Measurements from ENCODE around the gene NDC80. TPM values are rescaled to one million over a fixed set of nuclear protein-coding genes. Genes with fewer than 3 reads are reported as not detected.

NDC80 gene
- total and polyA plus RNA-seq, 8 donors = 1.7 to 47.6 (median 22.3) TPM

- H3K9me3 ChIP-seq = no peaks in the 10 kb centered on the region
- peaks cover 12 to 42% of the 10 kb centered on the region in 2 donors for H3K4me1 ChIP-seq
- no peaks in the 10 kb centered on the region for H3K27me3 ChIP-seq
- H3K27ac ChIP-seq = peak overlapping the region; percentile 96 to 99
- intact Hi-C loops (cut with DNase I) = no loop called here
- H3K4me3 ChIP-seq = peak overlapping the region; percentile 67 to 96
- DNase-seq (no peak), ATAC-seq (no peak)
- no peaks in the 10 kb centered on the region for H3K36me3 ChIP-seq
- no peak for TF ChIP-seq CTCF (IDR thresholded peaks at IDR 0.05)
Measured at GRCh38 chr18:2654169-2654927, 83.0 kb downstream of the NDC80 start.

- peak in 1 of 4 donors; percentile 90 for DNase-seq
- Histone ChIP-seq H3K9me3 (no peaks in the 10 kb centered on the region), H3K36me3 (no peaks in the 10 kb centered on the region), H3K4me1 (peaks cover 12 to 47% of the 10 kb centered on the region in 2 donors), H3K4me3 (peak overlapping the region; percentile 67 to 96), H3K27ac (peak overlapping the region; percentile 96 to 99), H3K27me3 (no peaks in the 10 kb centered on the region)
- peak; percentile 34 for ATAC-seq
- TF ChIP-seq CTCF (IDR thresholded peaks at IDR 0.05) = no peak
- intact Hi-C loops (cut with DNase I) = no loop called here
Measured at GRCh38 chr18:2654928-2655177, 83.5 kb downstream of the NDC80 start.

- Histone ChIP-seq H3K4me1 (peaks cover 12 to 53% of the 10 kb centered on the region in 2 donors), H3K4me3 (peak within 1 kb of the TSS; percentile 67 to 96), H3K36me3 (no peaks in the 10 kb centered on the region), H3K27me3 (no peaks in the 10 kb centered on the region), H3K27ac (peak within 1 kb of the TSS; percentile 96 to 99), H3K9me3 (no peaks in the 10 kb centered on the region)
- intact Hi-C loops (cut with DNase I) = no loop called here
- DNase-seq = peak; percentile 89 to 97 (median 90)
- no peak for TF ChIP-seq CTCF (IDR thresholded peaks at IDR 0.05)
- ATAC-seq = peak; percentile 89
Measured at GRCh38 chr18:2655178-2655953, 84.0 kb downstream of the NDC80 start, which contains the start of gene SMCHD1. Gene SMCHD1 (plus strand): TSS chr18:2655726. CDS start chr18:2656076, 350 bp downstream.

DNA sequence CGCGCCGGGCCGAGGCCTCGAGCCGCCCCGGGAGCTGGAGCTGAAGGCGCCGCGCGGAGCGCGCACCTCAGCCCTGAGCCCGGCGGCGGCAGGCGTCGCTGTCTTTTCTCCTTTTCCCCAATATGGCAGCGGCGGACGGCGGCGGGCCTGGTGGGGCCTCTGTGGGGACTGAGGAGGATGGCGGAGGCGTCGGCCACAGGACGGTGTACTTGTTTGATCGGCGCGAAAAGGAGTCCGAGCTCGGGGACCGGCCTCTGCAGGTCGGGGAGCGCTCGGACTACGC, 84.5 kb downstream of the NDC80 start:
- no peak for TF ChIP-seq CTCF (IDR thresholded peaks at IDR 0.05)
- Histone ChIP-seq H3K27me3 (no peaks in the 10 kb centered on the region), H3K9me3 (no peaks in the 10 kb centered on the region), H3K4me1 (peaks cover 12 to 58% of the 10 kb centered on the region in 2 donors), H3K36me3 (no peaks in the 10 kb centered on the region), H3K4me3 (peak overlapping the region; percentile 67 to 96), H3K27ac (peak overlapping the region; percentile 96 to 99)
- no peak for DNase-seq
- intact Hi-C loops (cut with DNase I) = no loop called here
- no peak for ATAC-seq

DNA sequence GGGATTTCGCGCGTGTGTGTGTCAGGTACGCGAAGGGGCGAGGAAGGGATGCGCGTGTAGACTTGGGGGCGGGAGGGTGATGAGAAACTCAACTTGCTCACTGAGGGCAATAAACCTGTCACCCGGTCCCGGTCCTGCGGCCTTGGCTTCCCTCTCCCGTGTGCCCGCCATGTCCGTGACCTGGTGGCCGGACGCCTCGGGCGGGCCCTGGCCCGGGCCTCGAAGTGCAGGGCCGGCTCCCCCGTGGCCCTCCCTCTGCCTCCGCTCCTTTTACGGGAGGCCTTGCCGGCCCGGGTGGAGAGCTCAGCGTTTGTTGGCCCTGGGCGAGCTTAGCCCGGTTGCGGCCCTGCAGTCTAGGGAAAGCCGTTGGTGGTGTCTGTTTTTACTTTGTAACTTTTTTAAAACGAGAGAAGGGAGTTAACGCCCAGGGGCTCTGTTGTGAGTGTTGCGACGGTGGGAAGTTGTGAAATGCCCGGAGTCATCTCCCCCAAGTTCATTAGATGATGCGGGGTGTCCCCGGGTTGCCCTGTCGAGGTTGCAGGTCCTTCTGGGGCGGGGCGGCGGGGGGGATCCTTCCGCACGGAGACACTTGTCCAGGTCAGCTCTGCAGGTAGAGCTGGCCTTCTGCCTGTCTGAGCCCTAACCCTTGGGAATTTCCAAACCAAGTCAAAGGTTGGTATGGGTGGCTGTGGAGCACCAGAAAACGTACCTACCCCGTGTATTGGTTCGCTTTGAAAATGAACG, 85.1 kb downstream of the NDC80 start:
- ATAC-seq (peak; percentile 54), DNase-seq (peak; percentile 46 to 88 (median 60))
- no peaks in the 10 kb centered on the region for H3K36me3 ChIP-seq
- H3K27me3 ChIP-seq = no peaks in the 10 kb centered on the region
- H3K4me1 ChIP-seq = peaks cover 12 to 60% of the 10 kb centered on the region in 2 donors
- no peak for TF ChIP-seq CTCF (IDR thresholded peaks at IDR 0.05)
- peak overlapping the region; percentile 67 to 96 for H3K4me3 ChIP-seq
- H3K27ac ChIP-seq = peak overlapping the region; percentile 96 to 99
- H3K9me3 ChIP-seq = no peaks in the 10 kb centered on the region
- intact Hi-C loops (cut with DNase I) = no loop called here
